Neural cell (in vitro differentiated cells): ENCODE results near the gene CLSTN2. TPM values are rescaled to one million over a fixed set of nuclear protein-coding genes. Genes with fewer than 3 reads are reported as not detected.

Experiments used
- H2AFZ ChIP-seq: fragments of 200-600, 300-800 bp; sonication (generic), shearing (Covaris generic); 2 replicates; pipeline ENCODE4 v1.6.0; 2014; ENCODE audit warnings: low read depth, mild to moderate bottlenecking, antibody characterized with exemption, low read length, moderate library complexity
- H3F3A ChIP-seq: fragments of 200-600 bp; shearing (Covaris generic); 2 replicates; pipeline ENCODE4 v1.6.1; 2016; ENCODE audit warnings: mild to moderate bottlenecking, moderate library complexity, mixed read lengths, antibody characterized with exemption, low read length; ENCODE audit not compliant: insufficient read depth, poor library complexity, severe bottlenecking
- H3K27ac ChIP-seq: fragments of 200-600, 300-800 bp; sonication (generic), shearing (Covaris generic); 2 replicates; pipeline ENCODE4 v1.5.1; 2014; ENCODE audit warnings: mild to moderate bottlenecking, low read length, moderate library complexity
- H3K27me3 ChIP-seq: fragments of 300-800, 200-600 bp; sonication (generic), shearing (Covaris generic); 2 replicates; pipeline ENCODE4 v1.6.0; 2014; ENCODE audit warnings: mild to moderate bottlenecking, low read depth, low read length, moderate library complexity; ENCODE audit not compliant: insufficient read depth
- H3K36me3 ChIP-seq: fragments of 300-800, 200-600 bp; sonication (generic), shearing (Covaris generic); 2 replicates; pipeline ENCODE4 v1.5.1; 2014; ENCODE audit warnings: mild to moderate bottlenecking, antibody characterized with exemption, low read length, moderate library complexity; ENCODE audit not compliant: insufficient read depth
- H3K4me2 ChIP-seq: fragments of 300-800, 200-600 bp; sonication (generic), shearing (Covaris generic); 2 replicates; pipeline ENCODE4 v1.6.0; 2014; ENCODE audit warnings: mild to moderate bottlenecking, low read length
- H3K4me3 ChIP-seq: fragments of 300-800, 200-600 bp; sonication (generic), shearing (Covaris generic); 2 replicates; pipeline ENCODE4 v1.5.1; 2014; ENCODE audit warnings: mild to moderate bottlenecking, low read length, moderate library complexity
- H3K79me2 ChIP-seq: fragments of 200-600 bp; shearing (Covaris generic); replicated peaks from 2 replicates; pipeline ENCODE4 v1.6.0; 2014; ENCODE audit warnings: mild to moderate bottlenecking, low read length, moderate library complexity; ENCODE audit not compliant: insufficient read depth
- H3K9ac ChIP-seq: fragments of 300-800, 200-600 bp; sonication (generic), shearing (Covaris generic); 2 replicates; pipeline ENCODE4 v1.6.1; 2016; ENCODE audit warnings: mild to moderate bottlenecking, low read length, mixed read lengths
- H3K9me2 ChIP-seq: fragments of 200-600 bp; shearing (Covaris generic); 2 replicates; pipeline ENCODE4 v1.6.1; 2016; ENCODE audit warnings: mild to moderate bottlenecking, low read length, mixed read lengths; ENCODE audit not compliant: insufficient read depth
- H3K9me3 ChIP-seq: fragments of 200-600, 300-800 bp; sonication (generic), shearing (Covaris generic); 2 replicates; pipeline ENCODE4 v1.6.1; 2016; ENCODE audit warnings: mild to moderate bottlenecking, mixed run types, low read length, moderate library complexity, mixed read lengths
- H4K20me1 ChIP-seq: fragments of 200-600 bp; shearing (Covaris generic); 2 replicates; pipeline ENCODE4 v1.6.1; 2016; ENCODE audit warnings: mild to moderate bottlenecking, mixed run types; ENCODE audit not compliant: insufficient read depth
- EP300 ChIP-seq: fragments of 450-650 bp; conservative IDR thresholded peaks from 2 replicates; pipeline ENCODE4 v1.6.1; 2014; ENCODE audit warnings: antibody characterized with exemption, mild to moderate bottlenecking, moderate library complexity; ENCODE audit not compliant: poor library complexity, severe bottlenecking
- EZH2 ChIP-seq: fragments of 200-600, 300-800 bp; shearing (Covaris generic), sonication (generic); IDR thresholded peaks from 2 replicates; pipeline ENCODE4 v1.6.1; 2014; ENCODE audit warnings: antibody characterized with exemption, low read length, borderline replicate concordance, mild to moderate bottlenecking; ENCODE audit not compliant: insufficient read depth, poor library complexity, severe bottlenecking
- MXI1 ChIP-seq: fragments of 450-650 bp; conservative IDR thresholded peaks from 2 replicates; pipeline ENCODE4 v1.6.1; 2014; ENCODE audit warnings: antibody characterized with exemption, mild to moderate bottlenecking; ENCODE audit not compliant: poor library complexity, severe bottlenecking
- POLR2AphosphoS5 ChIP-seq: IDR thresholded peaks from 2 replicates; pipeline ENCODE4 v1.6.1; 2012
- RAD21 ChIP-seq: fragments of 450-650 bp; conservative IDR thresholded peaks from 2 replicates; pipeline ENCODE4 v1.6.1; 2014; ENCODE audit warnings: antibody characterized with exemption, mild to moderate bottlenecking, moderate library complexity
- SMC3 ChIP-seq: fragments of 450-650 bp; conservative IDR thresholded peaks from 2 replicates; pipeline ENCODE4 v1.6.1; 2014; ENCODE audit warnings: antibody characterized with exemption, mild to moderate bottlenecking, moderate library complexity; ENCODE audit not compliant: poor library complexity
- TAF1 ChIP-seq: IDR thresholded peaks from 2 replicates; pipeline ENCODE4 v1.6.1; 2012; ENCODE audit warnings: low read depth
- polyA plus RNA-seq: library from polyadenylated mRNA; depleted of rRNA; stranded (reverse); fragments of >200 nt; gene quantifications from 2 replicates; pipeline ENCODE4 v1.2.3, GENCODE V29; 2014
- TF ChIP-seq, protein P1 (sequence below): IDR thresholded peaks from 2 replicates; pipeline ENCODE4 v1.6.1; 2012; ENCODE audit warnings: borderline replicate concordance
- TF ChIP-seq, protein P2 (sequence below): fragments of 450-650 bp; IDR thresholded peaks from 2 replicates; pipeline ENCODE4 v1.5.1; 2014; ENCODE audit warnings: antibody characterized with exemption, mild to moderate bottlenecking, moderate library complexity; ENCODE audit not compliant: poor library complexity, severe bottlenecking

CLSTN2 gene
- polyA plus RNA-seq, 1 donor from 2014 or later: 10.7 TPM

DNA sequence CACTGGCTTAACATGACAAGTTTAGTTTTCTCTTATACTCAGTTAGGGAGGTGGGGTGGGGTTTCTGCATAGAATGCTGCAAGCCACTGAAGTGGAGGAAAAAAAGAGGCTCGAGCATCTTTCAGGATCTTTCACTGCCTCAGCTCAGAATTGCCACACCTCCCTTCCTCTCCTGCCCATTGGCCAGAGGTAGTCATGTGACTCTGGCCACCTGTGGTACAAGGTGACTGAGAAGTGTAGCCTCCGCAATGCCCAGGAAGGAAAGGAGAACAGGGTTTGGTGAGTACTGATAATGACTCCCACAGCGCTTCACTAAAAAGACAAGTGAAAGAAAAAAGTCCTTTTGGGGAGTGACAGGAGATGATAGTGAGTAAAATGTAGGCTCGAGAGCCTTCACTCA is 618.6 kb downstream of the CLSTN2 start:
- TF ChIP-seq, protein P1, sequence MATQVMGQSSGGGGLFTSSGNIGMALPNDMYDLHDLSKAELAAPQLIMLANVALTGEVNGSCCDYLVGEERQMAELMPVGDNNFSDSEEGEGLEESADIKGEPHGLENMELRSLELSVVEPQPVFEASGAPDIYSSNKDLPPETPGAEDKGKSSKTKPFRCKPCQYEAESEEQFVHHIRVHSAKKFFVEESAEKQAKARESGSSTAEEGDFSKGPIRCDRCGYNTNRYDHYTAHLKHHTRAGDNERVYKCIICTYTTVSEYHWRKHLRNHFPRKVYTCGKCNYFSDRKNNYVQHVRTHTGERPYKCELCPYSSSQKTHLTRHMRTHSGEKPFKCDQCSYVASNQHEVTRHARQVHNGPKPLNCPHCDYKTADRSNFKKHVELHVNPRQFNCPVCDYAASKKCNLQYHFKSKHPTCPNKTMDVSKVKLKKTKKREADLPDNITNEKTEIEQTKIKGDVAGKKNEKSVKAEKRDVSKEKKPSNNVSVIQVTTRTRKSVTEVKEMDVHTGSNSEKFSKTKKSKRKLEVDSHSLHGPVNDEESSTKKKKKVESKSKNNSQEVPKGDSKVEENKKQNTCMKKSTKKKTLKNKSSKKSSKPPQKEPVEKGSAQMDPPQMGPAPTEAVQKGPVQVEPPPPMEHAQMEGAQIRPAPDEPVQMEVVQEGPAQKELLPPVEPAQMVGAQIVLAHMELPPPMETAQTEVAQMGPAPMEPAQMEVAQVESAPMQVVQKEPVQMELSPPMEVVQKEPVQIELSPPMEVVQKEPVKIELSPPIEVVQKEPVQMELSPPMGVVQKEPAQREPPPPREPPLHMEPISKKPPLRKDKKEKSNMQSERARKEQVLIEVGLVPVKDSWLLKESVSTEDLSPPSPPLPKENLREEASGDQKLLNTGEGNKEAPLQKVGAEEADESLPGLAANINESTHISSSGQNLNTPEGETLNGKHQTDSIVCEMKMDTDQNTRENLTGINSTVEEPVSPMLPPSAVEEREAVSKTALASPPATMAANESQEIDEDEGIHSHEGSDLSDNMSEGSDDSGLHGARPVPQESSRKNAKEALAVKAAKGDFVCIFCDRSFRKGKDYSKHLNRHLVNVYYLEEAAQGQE: no peak
- no peak for TF ChIP-seq EZH2
- TF ChIP-seq POLR2AphosphoS5: no peak
- TF ChIP-seq MXI1: no peak
- TF ChIP-seq SMC3: no peak
- TF ChIP-seq, protein P2, sequence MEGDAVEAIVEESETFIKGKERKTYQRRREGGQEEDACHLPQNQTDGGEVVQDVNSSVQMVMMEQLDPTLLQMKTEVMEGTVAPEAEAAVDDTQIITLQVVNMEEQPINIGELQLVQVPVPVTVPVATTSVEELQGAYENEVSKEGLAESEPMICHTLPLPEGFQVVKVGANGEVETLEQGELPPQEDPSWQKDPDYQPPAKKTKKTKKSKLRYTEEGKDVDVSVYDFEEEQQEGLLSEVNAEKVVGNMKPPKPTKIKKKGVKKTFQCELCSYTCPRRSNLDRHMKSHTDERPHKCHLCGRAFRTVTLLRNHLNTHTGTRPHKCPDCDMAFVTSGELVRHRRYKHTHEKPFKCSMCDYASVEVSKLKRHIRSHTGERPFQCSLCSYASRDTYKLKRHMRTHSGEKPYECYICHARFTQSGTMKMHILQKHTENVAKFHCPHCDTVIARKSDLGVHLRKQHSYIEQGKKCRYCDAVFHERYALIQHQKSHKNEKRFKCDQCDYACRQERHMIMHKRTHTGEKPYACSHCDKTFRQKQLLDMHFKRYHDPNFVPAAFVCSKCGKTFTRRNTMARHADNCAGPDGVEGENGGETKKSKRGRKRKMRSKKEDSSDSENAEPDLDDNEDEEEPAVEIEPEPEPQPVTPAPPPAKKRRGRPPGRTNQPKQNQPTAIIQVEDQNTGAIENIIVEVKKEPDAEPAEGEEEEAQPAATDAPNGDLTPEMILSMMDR: no peak
- no peak for TF ChIP-seq EP300
- TF ChIP-seq TAF1: no peak
- no peak for TF ChIP-seq RAD21
- Histone ChIP-seq H3K36me3 (no peaks in the 10 kb centered on the region), H3K79me2 (no peaks in the 10 kb centered on the region), H3K4me3 (no peak overlapping the region), H3K27ac (no peak overlapping the region), H3K9me3 (no peaks in the 10 kb centered on the region), H4K20me1 (no peaks in the 10 kb centered on the region), H3K27me3 (no peaks in the 10 kb centered on the region), H3K4me2 (no peak overlapping the region), H3K9ac (no peak overlapping the region), H2AFZ (no peak overlapping the region), H3F3A (no peaks in the 10 kb centered on the region), H3K9me2 (no peaks in the 10 kb centered on the region)

DNA sequence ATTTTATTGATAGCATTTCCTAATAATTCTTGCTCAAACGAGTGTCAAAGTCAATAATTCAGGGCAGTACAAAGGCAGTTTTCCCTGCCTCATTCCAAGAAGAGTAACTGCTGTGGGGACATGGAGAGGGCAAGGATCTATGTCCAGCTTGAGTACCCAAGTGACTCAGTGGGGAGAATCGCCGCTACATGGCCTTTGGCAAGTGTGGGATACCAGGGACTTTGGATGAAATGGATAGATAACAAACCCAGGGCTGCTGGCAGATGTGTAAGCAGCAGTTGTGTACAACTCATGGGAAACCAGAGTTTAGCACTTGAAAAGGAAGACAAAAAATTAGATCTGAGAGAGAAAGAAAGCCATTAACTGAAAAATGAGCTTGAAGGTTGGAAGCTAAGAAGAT is 620.7 kb downstream of the CLSTN2 start:
- H3K4me3 ChIP-seq: no peak overlapping the region
- no peaks in the 10 kb centered on the region for H3F3A ChIP-seq
- H3K9me3 ChIP-seq: no peaks in the 10 kb centered on the region
- H3K4me2 ChIP-seq: no peak overlapping the region
- TF ChIP-seq EZH2: no peak
- no peak for TF ChIP-seq POLR2AphosphoS5
- TF ChIP-seq MXI1: no peak
- TF ChIP-seq, protein P2: no peak
- TF ChIP-seq, protein P1: no peak
- TF ChIP-seq TAF1: no peak
- TF ChIP-seq EP300: no peak
- no peak for TF ChIP-seq SMC3
- TF ChIP-seq RAD21: no peak
- H3K9me2 ChIP-seq: no peaks in the 10 kb centered on the region
- no peaks in the 10 kb centered on the region for H3K27me3 ChIP-seq
- H3K36me3 ChIP-seq: no peaks in the 10 kb centered on the region
- no peaks in the 10 kb centered on the region for H3K79me2 ChIP-seq
- H2AFZ ChIP-seq: no peak overlapping the region
- no peak overlapping the region for H3K9ac ChIP-seq
- H3K27ac ChIP-seq: no peak overlapping the region
- H4K20me1 ChIP-seq: no peaks in the 10 kb centered on the region
